Activated T-helper 1 cell treated with anti-CD3 and anti-CD28 coated beads, Interleukin-12 subunit alpha, Interleukin-12 subunit beta, Interleukin-2, Interleukin-4 antibody, amounts not matched to agents 30 ng/mL and 10 ng/mL and 1 ng/mL, durations not matched to agents 14 hours and 24 hours and 36 hours (primary cell): ENCODE results near the gene RALGPS1. TPM values are rescaled to one million over a fixed set of nuclear protein-coding genes. Genes with fewer than 3 reads are reported as not detected.

ENCODE experiments used
- DNase-seq: peaks from one replicate; pipeline ENCODE4 v3.0.0; 2021; ENCODE audit warnings: low spot score
- H3K27ac Mint-ChIP-seq: one replicate; pipeline ENCODE4 v1.8.0; 2021; ENCODE audit warnings: mild to moderate bottlenecking, mixed read lengths
- H3K27me3 Mint-ChIP-seq: one replicate; pipeline ENCODE4 v1.8.0; 2022; ENCODE audit warnings: mild to moderate bottlenecking, moderate library complexity, mixed read lengths; ENCODE audit not compliant: insufficient read depth
- H3K36me3 Mint-ChIP-seq: one replicate; pipeline ENCODE4 v1.8.0; 2021; ENCODE audit warnings: low read depth, mixed read lengths
- H3K4me1 Mint-ChIP-seq: one replicate; pipeline ENCODE4 v1.8.0; 2021; ENCODE audit warnings: low read depth, mixed read lengths
- H3K4me3 Mint-ChIP-seq: one replicate; pipeline ENCODE4 v1.8.0; 2021; ENCODE audit warnings: mild to moderate bottlenecking, moderate library complexity, mixed read lengths
- H3K9me3 Mint-ChIP-seq: one replicate; pipeline ENCODE4 v1.8.0; 2021; ENCODE audit warnings: mixed read lengths
- intact Hi-C: fragments of 100-400 bp; cut with micrococcal nuclease; formaldehyde crosslinking; loops from one replicate; pipeline ENCODE4 v1.15.1; 2024
- total RNA-seq: library from RNA; stranded (reverse); gene quantifications from 2 replicates; pipeline ENCODE4 v1.2.3, GENCODE V29; 2022

RALGPS1 gene
- total RNA-seq, 1 donor from 2014 or later, result 1.4 TPM

- intact Hi-C loops, result no loop called here
- H3K27me3 Mint-ChIP-seq, result peaks cover 7% of the 10 kb centered on the region
- no peak overlapping the region for H3K4me3 Mint-ChIP-seq
- H3K9me3 Mint-ChIP-seq, result no peaks in the 10 kb centered on the region
- H3K4me1 Mint-ChIP-seq, result peaks cover 5% of the 10 kb centered on the region
- no peak for DNase-seq
- no peak overlapping the region for H3K27ac Mint-ChIP-seq
- no peaks in the 10 kb centered on the region for H3K36me3 Mint-ChIP-seq
Measured at GRCh38 chr9:127184641-127185040, 270.1 kb downstream of the RALGPS1 start.

- H3K36me3 Mint-ChIP-seq, result no peaks in the 10 kb centered on the region
- intact Hi-C loops, result no loop called here
- H3K27ac Mint-ChIP-seq, result no peak overlapping the region
- H3K4me3 Mint-ChIP-seq, result no peak overlapping the region
- H3K27me3 Mint-ChIP-seq, result peaks cover 8% of the 10 kb centered on the region
- H3K4me1 Mint-ChIP-seq, result peaks cover 5% of the 10 kb centered on the region
- no peak for DNase-seq
- H3K9me3 Mint-ChIP-seq, result no peaks in the 10 kb centered on the region
Measured at GRCh38 chr9:127185181-127185580, 270.6 kb downstream of the RALGPS1 start.

- H3K9me3 Mint-ChIP-seq, result no peaks in the 10 kb centered on the region
- intact Hi-C loops, result no loop called here
- peaks cover 12% of the 10 kb centered on the region for H3K27me3 Mint-ChIP-seq
- no peak overlapping the region for H3K27ac Mint-ChIP-seq
- no peaks in the 10 kb centered on the region for H3K36me3 Mint-ChIP-seq
- peaks cover 5% of the 10 kb centered on the region for H3K4me1 Mint-ChIP-seq
- no peak for DNase-seq
- no peak overlapping the region for H3K4me3 Mint-ChIP-seq
Measured at GRCh38 chr9:127185931-127186781, 271.6 kb downstream of the RALGPS1 start.

DNA sequence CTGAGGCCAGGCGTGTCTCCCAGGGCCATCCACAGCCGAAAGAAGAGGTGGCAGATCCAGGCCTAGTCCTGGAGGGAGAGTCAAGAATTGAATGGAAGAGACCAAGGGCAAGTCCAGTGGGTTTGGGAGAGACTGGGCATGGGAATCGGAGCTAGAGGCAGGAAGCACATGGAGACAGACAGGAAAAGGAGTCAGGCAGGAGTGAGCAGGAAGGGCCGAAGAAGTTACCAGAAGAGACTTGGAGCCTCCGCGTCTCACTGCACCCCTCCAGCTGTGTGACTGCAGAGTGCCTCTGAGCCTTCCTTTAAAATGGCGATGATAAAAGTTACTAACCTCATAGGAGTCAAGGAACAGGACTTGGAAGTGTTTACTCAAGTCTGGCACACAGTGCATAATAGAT is 272.2 kb downstream of the RALGPS1 start:
- Mint-ChIP-seq H3K27me3 (peaks cover 15% of the 10 kb centered on the region), H3K36me3 (no peaks in the 10 kb centered on the region), H3K4me3 (no peak overlapping the region), H3K27ac (no peak overlapping the region), H3K4me1 (peaks cover 5% of the 10 kb centered on the region), H3K9me3 (no peaks in the 10 kb centered on the region)
- intact Hi-C loops, result no loop called here
- DNase-seq, result no peak

- Mint-ChIP-seq H3K9me3 (no peaks in the 10 kb centered on the region), H3K27me3 (peaks cover 18% of the 10 kb centered on the region), H3K4me1 (peaks cover 5% of the 10 kb centered on the region), H3K27ac (no peak overlapping the region), H3K36me3 (no peaks in the 10 kb centered on the region), H3K4me3 (no peak overlapping the region)
- no peak for DNase-seq
- intact Hi-C loops, result no loop called here
Measured at GRCh38 chr9:127187231-127187956, 272.8 kb downstream of the RALGPS1 start.

GRCh38 chr9:127188396-127188795 is 273.8 kb downstream of the RALGPS1 start:
- Mint-ChIP-seq H3K27me3 (peaks cover 21% of the 10 kb centered on the region), H3K4me3 (no peak overlapping the region), H3K27ac (no peak overlapping the region), H3K36me3 (no peaks in the 10 kb centered on the region), H3K9me3 (no peaks in the 10 kb centered on the region), H3K4me1 (peaks cover 5% of the 10 kb centered on the region)
- no peak for DNase-seq
- intact Hi-C loops, result no loop called here

DNA sequence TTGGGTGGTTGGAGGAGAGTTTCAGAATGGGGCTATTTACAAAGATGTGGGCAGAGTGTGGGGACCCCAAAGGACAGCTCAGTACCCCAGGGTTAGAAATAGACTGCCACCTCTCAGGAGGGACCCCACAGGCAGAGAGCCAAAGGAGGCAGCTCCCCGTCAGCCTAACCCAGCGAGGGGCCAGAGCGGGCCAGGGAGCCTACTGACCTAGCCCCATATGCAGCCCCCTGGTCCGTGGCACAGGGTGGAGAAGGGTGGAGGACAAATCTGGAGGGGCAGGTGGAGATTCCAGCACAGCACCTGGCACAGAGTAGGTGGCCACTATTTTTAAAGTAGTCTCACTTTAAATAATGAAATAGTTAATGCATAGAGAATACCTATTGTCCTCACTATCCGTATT is 275.0 kb downstream of the RALGPS1 start:
- H3K27me3 Mint-ChIP-seq, result peaks cover 24% of the 10 kb centered on the region
- intact Hi-C loops, result no loop called here

GRCh38 chr9:127192744-127193143 is 278.2 kb downstream of the RALGPS1 start:
- Mint-ChIP-seq H3K27me3 (peaks cover 27% of the 10 kb centered on the region), H3K9me3 (no peaks in the 10 kb centered on the region), H3K4me1 (peaks cover 5% of the 10 kb centered on the region), H3K36me3 (no peaks in the 10 kb centered on the region), H3K4me3 (no peak overlapping the region), H3K27ac (no peak overlapping the region)
- no peak for DNase-seq
- intact Hi-C loops, result no loop called here

More for the DNA sequence above, 275.0 kb downstream of the RALGPS1 start:
- DNase-seq, result no peak
- Mint-ChIP-seq H3K4me3 (no peak overlapping the region), H3K27ac (no peak overlapping the region), H3K4me1 (peaks cover 5% of the 10 kb centered on the region), H3K36me3 (no peaks in the 10 kb centered on the region), H3K9me3 (no peaks in the 10 kb centered on the region)

GRCh38 chr9:127193483-127193882 is 278.9 kb downstream of the RALGPS1 start:
- H3K36me3 Mint-ChIP-seq, result no peaks in the 10 kb centered on the region
- intact Hi-C loops, result no loop called here
- H3K4me1 Mint-ChIP-seq, result peaks cover 8% of the 10 kb centered on the region
- H3K27ac Mint-ChIP-seq, result no peak overlapping the region
- H3K9me3 Mint-ChIP-seq, result no peaks in the 10 kb centered on the region
- no peak overlapping the region for H3K4me3 Mint-ChIP-seq
- DNase-seq, result no peak
- peaks cover 27% of the 10 kb centered on the region for H3K27me3 Mint-ChIP-seq

- Mint-ChIP-seq H3K4me1 (peaks cover 8% of the 10 kb centered on the region), H3K36me3 (no peaks in the 10 kb centered on the region), H3K27me3 (peaks cover 22% of the 10 kb centered on the region), H3K4me3 (no peak overlapping the region), H3K27ac (no peak overlapping the region), H3K9me3 (no peaks in the 10 kb centered on the region)
- DNase-seq, result no peak
- intact Hi-C loops, result no loop called here
Measured at GRCh38 chr9:127194881-127195713, 280.5 kb downstream of the RALGPS1 start.

GRCh38 chr9:127195976-127196825 is 281.6 kb downstream of the RALGPS1 start:
- Mint-ChIP-seq H3K9me3 (no peaks in the 10 kb centered on the region), H3K4me1 (peaks cover 8% of the 10 kb centered on the region), H3K36me3 (no peaks in the 10 kb centered on the region), H3K27me3 (peaks cover 17% of the 10 kb centered on the region), H3K27ac (no peak overlapping the region), H3K4me3 (no peak overlapping the region)
- DNase-seq, result no peak
- intact Hi-C loops, result no loop called here

- DNase-seq, result no peak
- H3K36me3 Mint-ChIP-seq, result no peaks in the 10 kb centered on the region
- intact Hi-C loops, result no loop called here
- peaks cover 12% of the 10 kb centered on the region for H3K27me3 Mint-ChIP-seq
- H3K4me3 Mint-ChIP-seq, result no peak overlapping the region
- no peak overlapping the region for H3K27ac Mint-ChIP-seq
- H3K4me1 Mint-ChIP-seq, result peaks cover 8% of the 10 kb centered on the region
- no peaks in the 10 kb centered on the region for H3K9me3 Mint-ChIP-seq
Measured at GRCh38 chr9:127196826-127197145, 282.2 kb downstream of the RALGPS1 start.
